Liver (tissue), 9 donors: ENCODE data around the gene WIPF1. TPM values are rescaled to one million over a fixed set of nuclear protein-coding genes. Genes with fewer than 3 reads are reported as not detected.

Source experiments
- DNase-seq: peaks from one replicate; pipeline ENCODE4 v3.0.0-alpha.2; 2017; ENCODE audit warnings: low spot score
- H3K27ac ChIP-seq, 2 donors: one replicate each; pipeline ENCODE4 v1.7.0; 2013; ENCODE audit warnings: inconsistent platforms in 2 of 2, low read length in 2 of 2, control low read depth in 1 of 2, low read depth in 1 of 2, mild to moderate bottlenecking in 1 of 2
- H3K27me3 ChIP-seq, 4 donors: one replicate each; pipeline versions ENCODE4 v1.6.1 to v1.7.0; 2013; ENCODE audit warnings: low read length in 3 of 4, inconsistent platforms in 1 of 4, mild to moderate bottlenecking in 1 of 4, moderate library complexity in 1 of 4; ENCODE audit not compliant: control insufficient read depth in 4 of 4, insufficient read depth in 4 of 4
- H3K36me3 ChIP-seq, 4 donors: one replicate each; pipeline versions ENCODE4 v1.6.1 to v1.7.0; 2013; ENCODE audit warnings: low read length in 3 of 4, mild to moderate bottlenecking in 3 of 4, low read depth in 1 of 4, moderate library complexity in 1 of 4; ENCODE audit not compliant: control insufficient read depth in 4 of 4, insufficient read depth in 3 of 4
- H3K4me1 ChIP-seq, 4 donors: one replicate each; pipeline versions ENCODE4 v1.6.1 to v1.7.0; 2013; ENCODE audit warnings: low read length in 3 of 4, mild to moderate bottlenecking in 3 of 4, moderate library complexity in 1 of 4; ENCODE audit not compliant: control insufficient read depth in 4 of 4, insufficient read depth in 4 of 4
- H3K4me3 ChIP-seq, 3 donors: one replicate each; pipeline versions ENCODE4 v1.6.1 to v1.7.0; 2013; ENCODE audit warnings: low read length in 3 of 3, control low read depth in 1 of 3, low read depth in 1 of 3, mild to moderate bottlenecking in 1 of 3
- H3K9ac ChIP-seq, 2 donors: one replicate each; pipeline ENCODE4 v1.7.0; 2013; ENCODE audit warnings: low read length in 2 of 2, mild to moderate bottlenecking in 2 of 2, moderate library complexity in 2 of 2, control low read depth in 1 of 2, low read depth in 1 of 2
- H3K9me3 ChIP-seq, 4 donors: one replicate each; pipeline versions ENCODE4 v1.6.1 to v1.7.0; 2013; ENCODE audit warnings: low read length in 3 of 4; ENCODE audit not compliant: control insufficient read depth in 4 of 4
- CTCF ChIP-seq: fragments of 150-350 bp; IDR thresholded peaks from 2 replicates; pipeline ENCODE4 v1.5.1; 2017; ENCODE audit warnings: improper control_type of control experiment, low read depth, low read length; ENCODE audit not compliant: missing input control
- EGR1 ChIP-seq, 2 donors: IDR thresholded peaks; 2 replicates each; pipeline ENCODE4 v1.6.1; 2016 to 2018; ENCODE audit warnings: antibody characterized with exemption in 2 of 2, low read depth in 2 of 2
- FOXA1 ChIP-seq: IDR thresholded peaks from 2 replicates; pipeline ENCODE4 v1.6.1; 2016; ENCODE audit warnings: antibody characterized with exemption
- FOXA2 ChIP-seq: IDR thresholded peaks from 2 replicates; pipeline ENCODE4 v1.6.1; 2016; ENCODE audit warnings: antibody characterized with exemption
- GABPA ChIP-seq, 2 donors: IDR thresholded peaks in 1 of 2; conservative IDR thresholded peaks in 1 of 2; 2 replicates each; pipeline ENCODE4 v1.6.1; 2016; ENCODE audit warnings: antibody characterized with exemption in 2 of 2, mild to moderate bottlenecking in 1 of 2, moderate library complexity in 1 of 2
- HNF4A ChIP-seq, 2 donors: conservative IDR thresholded peaks; 2 replicates each; pipeline ENCODE4 v1.6.1; 2016; ENCODE audit warnings: antibody characterized with exemption in 2 of 2, mild to moderate bottlenecking in 2 of 2
- HNF4G ChIP-seq: IDR thresholded peaks from 2 replicates; pipeline ENCODE4 v1.6.1; 2016; ENCODE audit warnings: antibody characterized with exemption
- JUND ChIP-seq, 2 donors: IDR thresholded peaks; 2 replicates each; pipeline ENCODE4 v1.6.1; 2016; ENCODE audit warnings: antibody characterized with exemption in 2 of 2
- NR2F2 ChIP-seq: IDR thresholded peaks from 2 replicates; pipeline ENCODE4 v1.6.1; 2016; ENCODE audit warnings: antibody characterized with exemption
- RAD21 ChIP-seq, 2 donors: IDR thresholded peaks; 2 replicates each; pipeline ENCODE4 v1.6.1; 2016; ENCODE audit warnings: antibody characterized with exemption in 2 of 2, mild to moderate bottlenecking in 2 of 2
- RXRA ChIP-seq, 2 donors: IDR thresholded peaks; 2 replicates each; pipeline ENCODE4 v1.6.1; 2017 to 2018; ENCODE audit warnings: antibody characterized with exemption in 2 of 2, mild to moderate bottlenecking in 1 of 2
- SP1 ChIP-seq: IDR thresholded peaks from 2 replicates; pipeline ENCODE4 v1.6.1; 2018; ENCODE audit warnings: antibody characterized with exemption, mild to moderate bottlenecking
- TAF1 ChIP-seq: conservative IDR thresholded peaks from 2 replicates; pipeline ENCODE4 v1.6.1; 2016; ENCODE audit warnings: antibody characterized with exemption, mild to moderate bottlenecking
- YY1 ChIP-seq: IDR thresholded peaks from 2 replicates; pipeline ENCODE4 v1.6.1; 2016; ENCODE audit warnings: antibody characterized with exemption, mild to moderate bottlenecking
- WGBS: extraction: QIAGEN DNeasy Blood & Tissue Kit; methylation state at CpG from one replicate; pipeline ENCODE4 v1.1.7; 2013; 5-methylcytosine and 5-hydroxymethylcytosine counted together
- polyA plus RNA-seq, 2 donors: library from polyadenylated mRNA; stranded (reverse) in 1 of 2; unstranded in 1 of 2; fragments of 200-250 nt in 1 of 2; fragments of >200 nt in 1 of 2; fragmentation: Nextera tagmentation in 1 of 2; extraction: Ambion mirVana in 1 of 2; gene quantifications; one replicate each; pipeline versions ENCODE4 v1.2.1 to v1.2.3, GENCODE V29; 2013 to 2015
- total RNA-seq, 2 donors: library from RNA; depleted of rRNA; stranded (reverse); fragments of >200 nt; gene quantifications; one replicate each; pipeline ENCODE4 v1.2.3, GENCODE V29; 2014
- TF ChIP-seq, protein P1 (sequence below): IDR thresholded peaks from 2 replicates; pipeline ENCODE4 v1.6.1; 2016; ENCODE audit warnings: antibody characterized with exemption
- TF ChIP-seq, protein P2 (sequence below): IDR thresholded peaks from 2 replicates; pipeline ENCODE4 v1.6.1; 2016; ENCODE audit warnings: antibody characterized with exemption
- TF ChIP-seq, protein P3 (sequence below): IDR thresholded peaks from 2 replicates; pipeline ENCODE4 v1.6.1; 2016; ENCODE audit warnings: antibody characterized with exemption, mild to moderate bottlenecking
- TF ChIP-seq, protein P4 (sequence below): IDR thresholded peaks from 2 replicates; pipeline ENCODE4 v1.6.1; 2016; ENCODE audit warnings: antibody characterized with exemption
- donor health status: healthy.
- donor health status: healthy.
- donor health status: healthy.
- donor health status: healthy.
- donor health status: healthy.

The WIPF1 gene
- total and polyA plus RNA-seq, 4 donors = 4.7 to 7.7 (median 6.3) TPM

- H3K4me1 ChIP-seq = peaks cover 5 to 32% (median 24%) of the 10 kb centered on the region in 4 donors
- H3K27me3 ChIP-seq = no peaks in the 10 kb centered on the region
- no peak for DNase-seq
- H3K4me3 ChIP-seq = no peak overlapping the region
- TF ChIP-seq GABPA (IDR thresholded peaks at IDR 0.05 in 1 of 2, conservative IDR thresholded peaks at IDR 0.05 in 1 of 2) = no peak
- TF ChIP-seq, protein P1, sequence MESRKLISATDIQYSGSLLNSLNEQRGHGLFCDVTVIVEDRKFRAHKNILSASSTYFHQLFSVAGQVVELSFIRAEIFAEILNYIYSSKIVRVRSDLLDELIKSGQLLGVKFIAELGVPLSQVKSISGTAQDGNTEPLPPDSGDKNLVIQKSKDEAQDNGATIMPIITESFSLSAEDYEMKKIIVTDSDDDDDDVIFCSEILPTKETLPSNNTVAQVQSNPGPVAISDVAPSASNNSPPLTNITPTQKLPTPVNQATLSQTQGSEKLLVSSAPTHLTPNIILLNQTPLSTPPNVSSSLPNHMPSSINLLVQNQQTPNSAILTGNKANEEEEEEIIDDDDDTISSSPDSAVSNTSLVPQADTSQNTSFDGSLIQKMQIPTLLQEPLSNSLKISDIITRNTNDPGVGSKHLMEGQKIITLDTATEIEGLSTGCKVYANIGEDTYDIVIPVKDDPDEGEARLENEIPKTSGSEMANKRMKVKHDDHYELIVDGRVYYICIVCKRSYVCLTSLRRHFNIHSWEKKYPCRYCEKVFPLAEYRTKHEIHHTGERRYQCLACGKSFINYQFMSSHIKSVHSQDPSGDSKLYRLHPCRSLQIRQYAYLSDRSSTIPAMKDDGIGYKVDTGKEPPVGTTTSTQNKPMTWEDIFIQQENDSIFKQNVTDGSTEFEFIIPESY = no peak
- no peak for TF ChIP-seq NR2F2
- no peak for TF ChIP-seq RAD21 (IDR thresholded peaks at IDR 0.05)
- TF ChIP-seq, protein P2, sequence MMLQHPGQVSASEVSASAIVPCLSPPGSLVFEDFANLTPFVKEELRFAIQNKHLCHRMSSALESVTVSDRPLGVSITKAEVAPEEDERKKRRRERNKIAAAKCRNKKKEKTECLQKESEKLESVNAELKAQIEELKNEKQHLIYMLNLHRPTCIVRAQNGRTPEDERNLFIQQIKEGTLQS = no peak
- no peak for TF ChIP-seq SP1
- no peak for TF ChIP-seq TAF1
- no peak for TF ChIP-seq EGR1 (IDR thresholded peaks at IDR 0.05; ENCODE audit: low read depth in 2 of 2)
- no peak for TF ChIP-seq CTCF
- TF ChIP-seq YY1 = no peak
- no peak for TF ChIP-seq JUND (IDR thresholded peaks at IDR 0.05)
- no peak for TF ChIP-seq FOXA1
- no peak for TF ChIP-seq HNF4G
- no peak for TF ChIP-seq FOXA2
- TF ChIP-seq RXRA (IDR thresholded peaks at IDR 0.05) = no peak
- TF ChIP-seq, protein P3, sequence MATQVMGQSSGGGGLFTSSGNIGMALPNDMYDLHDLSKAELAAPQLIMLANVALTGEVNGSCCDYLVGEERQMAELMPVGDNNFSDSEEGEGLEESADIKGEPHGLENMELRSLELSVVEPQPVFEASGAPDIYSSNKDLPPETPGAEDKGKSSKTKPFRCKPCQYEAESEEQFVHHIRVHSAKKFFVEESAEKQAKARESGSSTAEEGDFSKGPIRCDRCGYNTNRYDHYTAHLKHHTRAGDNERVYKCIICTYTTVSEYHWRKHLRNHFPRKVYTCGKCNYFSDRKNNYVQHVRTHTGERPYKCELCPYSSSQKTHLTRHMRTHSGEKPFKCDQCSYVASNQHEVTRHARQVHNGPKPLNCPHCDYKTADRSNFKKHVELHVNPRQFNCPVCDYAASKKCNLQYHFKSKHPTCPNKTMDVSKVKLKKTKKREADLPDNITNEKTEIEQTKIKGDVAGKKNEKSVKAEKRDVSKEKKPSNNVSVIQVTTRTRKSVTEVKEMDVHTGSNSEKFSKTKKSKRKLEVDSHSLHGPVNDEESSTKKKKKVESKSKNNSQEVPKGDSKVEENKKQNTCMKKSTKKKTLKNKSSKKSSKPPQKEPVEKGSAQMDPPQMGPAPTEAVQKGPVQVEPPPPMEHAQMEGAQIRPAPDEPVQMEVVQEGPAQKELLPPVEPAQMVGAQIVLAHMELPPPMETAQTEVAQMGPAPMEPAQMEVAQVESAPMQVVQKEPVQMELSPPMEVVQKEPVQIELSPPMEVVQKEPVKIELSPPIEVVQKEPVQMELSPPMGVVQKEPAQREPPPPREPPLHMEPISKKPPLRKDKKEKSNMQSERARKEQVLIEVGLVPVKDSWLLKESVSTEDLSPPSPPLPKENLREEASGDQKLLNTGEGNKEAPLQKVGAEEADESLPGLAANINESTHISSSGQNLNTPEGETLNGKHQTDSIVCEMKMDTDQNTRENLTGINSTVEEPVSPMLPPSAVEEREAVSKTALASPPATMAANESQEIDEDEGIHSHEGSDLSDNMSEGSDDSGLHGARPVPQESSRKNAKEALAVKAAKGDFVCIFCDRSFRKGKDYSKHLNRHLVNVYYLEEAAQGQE = no peak
- TF ChIP-seq, protein P4, sequence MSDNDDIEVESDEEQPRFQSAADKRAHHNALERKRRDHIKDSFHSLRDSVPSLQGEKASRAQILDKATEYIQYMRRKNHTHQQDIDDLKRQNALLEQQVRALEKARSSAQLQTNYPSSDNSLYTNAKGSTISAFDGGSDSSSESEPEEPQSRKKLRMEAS = no peak
- TF ChIP-seq HNF4A (conservative IDR thresholded peaks at IDR 0.05) = no peak
- no peak overlapping the region for H3K9ac ChIP-seq
- H3K9me3 ChIP-seq = no peaks in the 10 kb centered on the region
- 90% methylated on average over 2 of the region's 2 CpGs for WGBS
- H3K27ac ChIP-seq = no peak overlapping the region
- H3K36me3 ChIP-seq = no peaks in the 10 kb centered on the region
These were observed 20.6 kb upstream of the WIPF1 start for GRCh38 chr2:174618179-174618578.
